GM12872 (cell line): ENCODE data around the gene TPSD1.

Source experiments
- CTCF ChIP-seq: IDR thresholded peaks from 3 replicates; pipeline ENCODE4 v1.5.1; 2011; ENCODE audit warnings: low read depth, mild to moderate bottlenecking, low read length, moderate library complexity; ENCODE audit not compliant: insufficient read depth

TPSD1 gene

GRCh38 chr16:1295465-1295864 lies 39.6 kb downstream of the TPSD1 start:
- TF ChIP-seq CTCF: no peak

- TF ChIP-seq CTCF: no peak
Measured at GRCh38 chr16:1297018-1297696, 41.3 kb downstream of the TPSD1 start.

- no peak for TF ChIP-seq CTCF
Measured at GRCh38 chr16:1298406-1298805, 42.5 kb downstream of the TPSD1 start.

GRCh38 chr16:1299012-1299867 lies 43.4 kb downstream of the TPSD1 start:
- no peak for TF ChIP-seq CTCF

- no peak for TF ChIP-seq CTCF
Measured at GRCh38 chr16:1299868-1300203, 44.0 kb downstream of the TPSD1 start.

GRCh38 chr16:1300664-1301476 lies 45.0 kb downstream of the TPSD1 start:
- TF ChIP-seq CTCF: peak; percentile 93

- TF ChIP-seq CTCF: no peak
Measured at GRCh38 chr16:1301562-1301961, 45.7 kb downstream of the TPSD1 start.
